Testis (tissue), 2 donors: ENCODE data around the gene COBL.
"Not testable (repeated sequence)": the region's sequence is repeated elsewhere in the genome, so short reads cannot be mapped to it uniquely, and the experiment has no call there.

Source experiments
- POLR2A ChIP-seq: fragments of 450-650 bp; IDR thresholded peaks from one replicate; pipeline ENCODE4 v1.6.1; 2017; ENCODE audit warnings: antibody characterized with exemption, mild to moderate bottlenecking, moderate library complexity
- TF ChIP-seq, protein P1 (sequence below), 3 experiments: fragments of 450-650 bp in 2 of 3; fragments of 200-600 bp in 1 of 3; sonication (generic) in 1 of 3; IDR thresholded peaks; one replicate each; pipeline ENCODE4 v1.5.1; 2016 to 2019; ENCODE audit warnings: antibody characterized with exemption in 3 of 3, mild to moderate bottlenecking in 2 of 3, moderate library complexity in 1 of 3

DNA sequence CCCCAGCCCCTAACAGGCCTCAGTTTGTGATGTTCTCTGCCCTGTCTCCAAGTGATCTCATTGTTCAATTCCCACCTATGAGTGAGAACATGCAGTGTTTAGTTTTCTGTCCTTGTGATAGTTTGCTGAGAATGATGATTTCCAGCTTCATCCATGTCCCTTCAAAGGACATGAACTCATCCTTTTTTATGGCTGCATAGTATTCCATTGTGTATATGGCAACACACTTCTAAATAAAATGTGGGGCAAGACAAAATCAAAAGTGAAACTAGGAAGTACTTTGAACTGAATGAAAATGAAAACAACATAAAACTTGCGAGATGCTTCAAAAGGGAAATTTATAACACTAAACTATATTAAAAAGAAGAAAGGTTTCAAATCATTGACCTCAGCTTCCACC, 326.4 kb downstream of the COBL start:
- TF ChIP-seq, protein P1, sequence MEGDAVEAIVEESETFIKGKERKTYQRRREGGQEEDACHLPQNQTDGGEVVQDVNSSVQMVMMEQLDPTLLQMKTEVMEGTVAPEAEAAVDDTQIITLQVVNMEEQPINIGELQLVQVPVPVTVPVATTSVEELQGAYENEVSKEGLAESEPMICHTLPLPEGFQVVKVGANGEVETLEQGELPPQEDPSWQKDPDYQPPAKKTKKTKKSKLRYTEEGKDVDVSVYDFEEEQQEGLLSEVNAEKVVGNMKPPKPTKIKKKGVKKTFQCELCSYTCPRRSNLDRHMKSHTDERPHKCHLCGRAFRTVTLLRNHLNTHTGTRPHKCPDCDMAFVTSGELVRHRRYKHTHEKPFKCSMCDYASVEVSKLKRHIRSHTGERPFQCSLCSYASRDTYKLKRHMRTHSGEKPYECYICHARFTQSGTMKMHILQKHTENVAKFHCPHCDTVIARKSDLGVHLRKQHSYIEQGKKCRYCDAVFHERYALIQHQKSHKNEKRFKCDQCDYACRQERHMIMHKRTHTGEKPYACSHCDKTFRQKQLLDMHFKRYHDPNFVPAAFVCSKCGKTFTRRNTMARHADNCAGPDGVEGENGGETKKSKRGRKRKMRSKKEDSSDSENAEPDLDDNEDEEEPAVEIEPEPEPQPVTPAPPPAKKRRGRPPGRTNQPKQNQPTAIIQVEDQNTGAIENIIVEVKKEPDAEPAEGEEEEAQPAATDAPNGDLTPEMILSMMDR (IDR thresholded peaks at IDR 0.05) = not testable (repeated sequence)
- TF ChIP-seq POLR2A = not testable (repeated sequence)
